IMR-90 (cell line): ENCODE results near the gene IL22RA1.

Source experiments
- BHLHE40 ChIP-seq: fragments of 150-350 bp; IDR thresholded peaks from 2 replicates; pipeline ENCODE4 v1.6.1; 2016; ENCODE audit warnings: mild to moderate bottlenecking, low read depth, low read length
- CEBPB ChIP-seq: IDR thresholded peaks from 2 replicates; pipeline ENCODE4 v1.6.1; 2012; ENCODE audit warnings: low read depth, low read length, improper control_type of control experiment
- CHD1 ChIP-seq: IDR thresholded peaks from 2 replicates; pipeline ENCODE4 v1.6.1; 2012; ENCODE audit warnings: low read depth, low read length, improper control_type of control experiment
- ELK1 ChIP-seq: fragments of 150-350 bp; IDR thresholded peaks from 2 replicates; pipeline ENCODE4 v1.6.1; 2016; ENCODE audit warnings: low read depth, mild to moderate bottlenecking, low read length, moderate library complexity, borderline replicate concordance
- FOS ChIP-seq: fragments of 150-350 bp; IDR thresholded peaks from 2 replicates; pipeline ENCODE4 v1.6.1; 2016; ENCODE audit warnings: low read depth, low read length
- MAFK ChIP-seq: IDR thresholded peaks from 2 replicates; pipeline ENCODE4 v1.6.1; 2012; ENCODE audit warnings: low read depth, low read length, improper control_type of control experiment
- POLR2A ChIP-seq: IDR thresholded peaks from 2 replicates; pipeline ENCODE4 v1.6.1; 2012; ENCODE audit warnings: mild to moderate bottlenecking, low read depth, low read length
- RAD21 ChIP-seq: IDR thresholded peaks from 2 replicates; pipeline ENCODE4 v1.6.1; 2012; ENCODE audit warnings: low read length, improper control_type of control experiment
- RCOR1 ChIP-seq: IDR thresholded peaks from 2 replicates; pipeline ENCODE4 v1.6.1; 2012; ENCODE audit warnings: mild to moderate bottlenecking, low read length, improper control_type of control experiment; ENCODE audit not compliant: insufficient replicate concordance
- RFX5 ChIP-seq: IDR thresholded peaks from 2 replicates; pipeline ENCODE4 v1.8.0; 2012; ENCODE audit warnings: low read depth, mild to moderate bottlenecking, low read length, moderate library complexity
- SMC3 ChIP-seq: fragments of 150-350 bp; IDR thresholded peaks from 2 replicates; pipeline ENCODE4 v1.6.1; 2016; ENCODE audit warnings: low read depth, mild to moderate bottlenecking, antibody characterized with exemption, low read length, moderate library complexity
- USF2 ChIP-seq: fragments of 150-350 bp; IDR thresholded peaks from 2 replicates; pipeline ENCODE4 v1.6.1; 2017; ENCODE audit warnings: mild to moderate bottlenecking, antibody characterized with exemption, low read length, low read depth
- TF ChIP-seq, protein P1 (sequence below): conservative IDR thresholded peaks from 2 replicates; pipeline ENCODE4 v1.5.1; 2012; ENCODE audit warnings: mild to moderate bottlenecking, low read depth, low read length, improper control_type of control experiment

DNA sequence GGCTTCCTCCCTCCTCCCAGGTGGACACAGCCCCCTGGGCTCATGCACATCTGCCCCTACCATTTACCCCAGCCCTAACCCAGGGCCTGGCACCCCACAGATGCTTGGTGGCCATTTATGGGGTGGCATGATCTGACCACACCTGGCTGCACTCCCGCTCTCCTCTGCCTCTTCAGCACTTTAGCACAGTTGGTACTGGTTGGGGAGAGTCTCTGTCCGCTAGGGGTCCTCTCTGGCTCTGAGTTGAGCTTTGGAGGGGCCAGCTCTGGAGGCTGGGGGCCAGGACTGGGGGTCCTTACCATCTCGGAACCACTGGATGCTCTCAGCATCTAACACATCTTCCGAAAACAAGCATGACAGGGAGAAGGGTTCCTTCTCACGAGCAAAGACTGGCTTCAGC, 48.4 kb downstream of the IL22RA1 start:
- TF ChIP-seq, protein P1, sequence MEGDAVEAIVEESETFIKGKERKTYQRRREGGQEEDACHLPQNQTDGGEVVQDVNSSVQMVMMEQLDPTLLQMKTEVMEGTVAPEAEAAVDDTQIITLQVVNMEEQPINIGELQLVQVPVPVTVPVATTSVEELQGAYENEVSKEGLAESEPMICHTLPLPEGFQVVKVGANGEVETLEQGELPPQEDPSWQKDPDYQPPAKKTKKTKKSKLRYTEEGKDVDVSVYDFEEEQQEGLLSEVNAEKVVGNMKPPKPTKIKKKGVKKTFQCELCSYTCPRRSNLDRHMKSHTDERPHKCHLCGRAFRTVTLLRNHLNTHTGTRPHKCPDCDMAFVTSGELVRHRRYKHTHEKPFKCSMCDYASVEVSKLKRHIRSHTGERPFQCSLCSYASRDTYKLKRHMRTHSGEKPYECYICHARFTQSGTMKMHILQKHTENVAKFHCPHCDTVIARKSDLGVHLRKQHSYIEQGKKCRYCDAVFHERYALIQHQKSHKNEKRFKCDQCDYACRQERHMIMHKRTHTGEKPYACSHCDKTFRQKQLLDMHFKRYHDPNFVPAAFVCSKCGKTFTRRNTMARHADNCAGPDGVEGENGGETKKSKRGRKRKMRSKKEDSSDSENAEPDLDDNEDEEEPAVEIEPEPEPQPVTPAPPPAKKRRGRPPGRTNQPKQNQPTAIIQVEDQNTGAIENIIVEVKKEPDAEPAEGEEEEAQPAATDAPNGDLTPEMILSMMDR = no peak
- TF ChIP-seq RFX5 (no peak), FOS (no peak), POLR2A (no peak), RCOR1 (no peak), CEBPB (no peak), RAD21 (no peak), USF2 (no peak), SMC3 (no peak), MAFK (no peak), ELK1 (no peak), BHLHE40 (no peak), CHD1 (no peak)
